LNCaP clone FGC (cell line): ENCODE measurements around the gene ACOT6.
A peak's percentile ranks its signal among the peaks of the same experiment; 100 is the strongest.
"Not testable (repeated sequence)": the region's sequence is repeated elsewhere in the genome, so short reads cannot be mapped to it uniquely, and the experiment has no call there.

ENCODE experiments used
- DNase-seq: peaks from one replicate; pipeline ENCODE4 v3.0.0-alpha.2; 2011; ENCODE audit warnings: low read depth
- H3K4me3 ChIP-seq: 2 replicates; pipeline ENCODE4 v1.5.1; 2011; ENCODE audit warnings: mild to moderate bottlenecking, low read depth, low read length, control low read depth
- TF ChIP-seq, protein P1 (sequence below): IDR thresholded peaks from 2 replicates; pipeline ENCODE4 v1.5.1; 2012; ENCODE audit warnings: mild to moderate bottlenecking; ENCODE audit not compliant: control insufficient read depth, insufficient read depth; ENCODE audit errors: extremely low read depth

Gene ACOT6

DNA sequence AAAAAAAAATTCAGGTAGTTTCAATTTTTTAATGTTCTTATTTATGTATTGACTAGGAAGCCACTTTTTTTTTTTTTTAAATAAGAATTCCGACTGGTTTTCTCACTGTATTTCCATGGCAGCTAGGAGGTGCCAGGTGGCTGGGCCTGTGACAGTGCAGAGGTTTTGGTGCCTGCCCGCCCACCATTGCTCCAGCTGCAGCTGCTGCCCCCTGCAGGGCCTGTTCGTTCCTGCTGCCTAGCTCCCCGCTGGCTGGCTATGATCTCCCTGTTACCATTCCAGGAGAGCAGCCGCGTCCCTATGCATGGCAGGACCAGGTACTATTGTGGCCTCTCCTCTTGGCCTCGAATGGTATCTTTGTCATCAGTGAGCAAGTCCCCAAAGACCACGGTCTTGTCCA lies 41.4 kb upstream of the ACOT6 start:
- TF ChIP-seq, protein P1, sequence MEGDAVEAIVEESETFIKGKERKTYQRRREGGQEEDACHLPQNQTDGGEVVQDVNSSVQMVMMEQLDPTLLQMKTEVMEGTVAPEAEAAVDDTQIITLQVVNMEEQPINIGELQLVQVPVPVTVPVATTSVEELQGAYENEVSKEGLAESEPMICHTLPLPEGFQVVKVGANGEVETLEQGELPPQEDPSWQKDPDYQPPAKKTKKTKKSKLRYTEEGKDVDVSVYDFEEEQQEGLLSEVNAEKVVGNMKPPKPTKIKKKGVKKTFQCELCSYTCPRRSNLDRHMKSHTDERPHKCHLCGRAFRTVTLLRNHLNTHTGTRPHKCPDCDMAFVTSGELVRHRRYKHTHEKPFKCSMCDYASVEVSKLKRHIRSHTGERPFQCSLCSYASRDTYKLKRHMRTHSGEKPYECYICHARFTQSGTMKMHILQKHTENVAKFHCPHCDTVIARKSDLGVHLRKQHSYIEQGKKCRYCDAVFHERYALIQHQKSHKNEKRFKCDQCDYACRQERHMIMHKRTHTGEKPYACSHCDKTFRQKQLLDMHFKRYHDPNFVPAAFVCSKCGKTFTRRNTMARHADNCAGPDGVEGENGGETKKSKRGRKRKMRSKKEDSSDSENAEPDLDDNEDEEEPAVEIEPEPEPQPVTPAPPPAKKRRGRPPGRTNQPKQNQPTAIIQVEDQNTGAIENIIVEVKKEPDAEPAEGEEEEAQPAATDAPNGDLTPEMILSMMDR: peak; percentile 13; the same call in 1 of the 2 replicates
- not testable (repeated sequence) for DNase-seq, H3K4me3 ChIP-seq

DNA sequence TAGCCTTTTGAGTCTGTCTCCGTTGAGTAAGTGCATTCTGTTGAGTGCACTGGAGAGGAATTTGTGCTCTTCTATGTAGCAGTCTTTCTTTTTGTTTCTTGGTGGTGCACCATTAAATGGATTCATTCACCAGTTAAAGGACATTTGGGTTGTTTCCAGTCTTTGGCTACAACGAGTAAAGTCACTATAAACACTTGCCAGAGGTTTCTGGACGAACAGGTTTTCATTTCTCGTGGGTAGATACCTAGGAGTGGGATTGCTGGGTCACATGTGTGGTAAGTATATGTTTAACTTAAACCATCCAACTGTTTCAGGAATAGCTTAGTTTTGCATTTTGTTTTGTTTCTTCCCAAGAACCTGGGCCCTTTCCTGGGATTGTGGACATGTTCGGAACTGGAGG lies 39.3 kb upstream of the ACOT6 start:
- DNase-seq: peak; percentile 67
- not testable (repeated sequence) for H3K4me3 ChIP-seq

DNA sequence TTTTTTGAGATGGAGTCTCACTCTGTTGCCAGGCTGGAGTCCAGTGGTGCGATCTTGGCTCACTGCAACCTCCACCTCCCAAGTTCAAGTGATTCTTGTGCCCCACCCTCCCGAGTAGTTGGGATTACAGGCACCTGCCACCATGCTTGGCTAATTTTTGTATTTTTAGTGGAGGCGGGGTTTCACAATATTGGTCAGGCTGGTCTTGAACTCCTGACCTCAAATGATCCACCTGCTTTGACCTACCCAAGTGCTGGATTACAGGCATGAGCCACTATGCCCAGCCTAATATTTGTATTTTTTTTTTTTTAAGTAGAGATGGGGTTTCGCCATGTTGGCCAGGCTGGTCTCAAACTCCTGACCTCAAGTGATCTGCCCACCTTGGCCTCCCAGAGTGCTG lies 38.6 kb upstream of the ACOT6 start:
- not testable (repeated sequence) for DNase-seq, H3K4me3 ChIP-seq

DNA sequence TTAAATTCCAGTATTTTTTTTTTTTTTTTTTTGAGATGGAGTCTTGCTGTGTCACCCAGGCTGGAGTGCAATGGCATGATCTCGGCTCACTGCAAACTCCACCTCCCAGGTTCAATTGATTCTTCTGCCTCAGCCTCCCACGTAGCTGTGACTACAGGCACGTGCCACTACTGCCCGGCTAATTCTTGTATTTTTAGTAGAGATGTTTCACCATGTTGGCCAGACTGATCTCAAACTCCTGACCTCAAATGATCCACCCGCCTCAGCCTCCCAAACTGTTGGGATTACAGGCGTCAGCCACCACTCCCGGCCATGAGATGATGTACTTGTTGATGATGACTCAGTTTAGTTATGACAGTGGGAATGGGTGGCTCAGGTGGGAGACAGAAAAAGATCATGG lies 38.1 kb upstream of the ACOT6 start:
- DNase-seq: not testable (repeated sequence)

DNA sequence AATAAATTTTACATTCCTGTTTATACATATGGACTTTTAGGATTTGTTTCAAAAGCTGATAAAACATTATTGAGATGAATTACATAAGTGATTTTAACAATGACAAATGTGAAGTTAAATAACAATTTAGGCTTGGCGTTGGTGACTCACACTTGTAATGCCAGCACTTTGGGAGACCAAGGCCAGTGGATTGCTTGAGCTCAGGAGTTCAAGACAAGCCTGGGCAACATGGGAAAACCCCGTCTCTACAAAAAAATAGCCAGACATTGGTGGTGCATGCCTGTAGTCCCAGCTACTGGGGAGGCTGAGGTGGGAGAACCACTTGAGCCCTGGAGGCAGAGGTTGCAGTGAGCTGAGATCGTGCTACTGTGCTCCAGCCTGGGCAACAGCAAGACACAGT lies 35.9 kb upstream of the ACOT6 start:
- no peak for DNase-seq
- H3K4me3 ChIP-seq: no peak overlapping the region
- TF ChIP-seq, protein P1: no peak

More for the DNA sequence above, 38.1 kb upstream of the ACOT6 start:
- not testable (repeated sequence) for H3K4me3 ChIP-seq

DNA sequence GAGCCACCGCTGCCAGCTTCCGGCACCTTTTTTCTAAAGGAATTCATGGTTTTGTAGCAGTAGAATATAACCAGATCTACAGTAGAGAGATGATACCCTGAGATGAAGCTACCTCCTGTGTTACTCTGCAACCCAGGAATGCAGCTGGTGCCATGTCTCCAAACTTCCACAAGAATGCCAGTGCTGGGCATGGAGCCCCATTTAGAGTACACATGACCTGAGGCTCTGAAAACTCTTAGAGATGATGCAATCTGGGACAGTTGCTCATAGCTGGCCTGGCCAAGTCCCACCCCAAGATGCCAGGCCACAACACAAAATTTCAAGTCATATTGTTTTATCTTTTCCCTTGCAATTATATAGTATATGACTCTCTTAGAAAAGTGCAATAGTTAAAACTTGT lies 35.1 kb upstream of the ACOT6 start:
- DNase-seq, H3K4me3 ChIP-seq: not testable (repeated sequence)

DNA sequence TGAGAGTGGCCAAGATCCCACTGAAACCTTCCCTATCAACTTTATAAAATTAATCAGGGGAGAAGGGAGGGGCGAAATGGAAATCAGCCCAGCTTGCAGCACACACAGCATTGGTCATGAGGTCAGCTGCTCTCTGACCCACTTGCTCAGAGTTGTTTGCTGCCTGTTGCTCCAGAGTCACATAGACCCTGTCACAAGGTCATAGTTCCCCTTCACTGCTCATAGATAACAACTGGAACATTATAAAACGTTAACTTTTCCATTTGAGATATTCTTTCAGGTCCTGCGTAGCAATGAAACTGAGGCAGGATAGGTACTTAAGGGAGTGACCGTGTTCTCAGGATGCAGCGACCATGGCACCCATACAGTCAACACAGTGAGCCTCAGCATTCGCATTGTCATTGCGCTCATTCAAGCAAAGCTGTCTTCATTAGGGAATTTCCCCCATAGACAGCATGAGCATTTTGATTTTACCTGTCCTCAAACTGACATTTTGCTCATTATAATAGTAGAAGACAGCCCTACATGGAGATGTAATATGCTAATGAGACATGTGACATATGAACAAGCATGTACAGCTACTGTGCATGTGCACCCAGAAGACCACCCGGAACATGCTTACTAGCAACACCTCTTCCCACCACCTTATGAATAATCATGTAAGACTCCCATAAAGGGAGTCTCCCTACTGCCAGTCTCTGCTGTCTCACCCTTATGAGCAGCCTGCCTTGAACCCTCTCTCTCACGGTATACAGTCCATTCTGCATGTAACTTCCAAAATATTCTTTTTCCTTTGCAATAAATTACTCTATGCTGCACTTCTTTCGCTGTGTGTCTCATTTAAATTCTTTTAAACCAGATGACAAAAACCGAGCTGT lies 30.0 kb upstream of the ACOT6 start:
- H3K4me3 ChIP-seq, DNase-seq: not testable (repeated sequence)

DNA sequence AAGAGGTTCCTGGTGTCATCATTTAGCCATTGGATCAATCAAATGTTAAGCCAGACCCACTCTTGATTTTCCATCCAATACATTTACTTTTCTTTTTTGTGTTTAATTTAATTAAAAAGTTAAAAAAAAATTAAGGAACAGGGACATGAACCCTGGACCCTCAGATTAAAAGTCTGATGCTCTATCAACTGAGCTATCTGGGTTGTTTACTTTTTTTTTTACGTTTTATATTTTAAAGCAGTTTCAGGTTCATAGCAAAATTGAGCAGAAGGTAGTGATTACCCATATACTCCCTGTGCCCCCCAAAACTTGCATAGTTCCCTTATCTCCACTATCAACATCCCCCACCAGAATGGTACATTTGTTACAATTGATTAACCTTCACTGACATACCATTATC lies 23.6 kb upstream of the ACOT6 start:
- no peak for DNase-seq
- TF ChIP-seq, protein P1: no peak

DNA sequence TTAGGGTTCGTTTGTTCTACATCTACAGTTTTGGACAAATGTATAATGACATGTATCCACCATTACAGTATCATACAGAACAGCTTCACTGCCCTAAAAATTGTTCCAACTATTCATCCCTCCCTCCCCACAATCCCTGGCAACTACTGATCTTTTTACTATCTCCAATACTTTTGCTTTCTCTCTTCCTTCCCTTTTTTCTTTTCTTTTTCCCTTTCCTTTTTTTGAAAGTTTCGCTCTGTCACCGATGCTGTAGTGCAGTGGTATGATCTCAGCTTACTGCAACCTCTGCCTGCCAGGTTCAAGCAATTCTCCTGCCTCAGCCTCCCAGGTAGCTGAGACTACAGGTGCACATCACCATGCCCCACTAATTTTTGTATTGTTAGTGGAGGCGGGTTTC lies 23.2 kb upstream of the ACOT6 start:
- H3K4me3 ChIP-seq: no peak overlapping the region
- TF ChIP-seq, protein P1: no peak
- DNase-seq: no peak

More for the DNA sequence above, 23.6 kb upstream of the ACOT6 start:
- H3K4me3 ChIP-seq: no peak overlapping the region

DNA sequence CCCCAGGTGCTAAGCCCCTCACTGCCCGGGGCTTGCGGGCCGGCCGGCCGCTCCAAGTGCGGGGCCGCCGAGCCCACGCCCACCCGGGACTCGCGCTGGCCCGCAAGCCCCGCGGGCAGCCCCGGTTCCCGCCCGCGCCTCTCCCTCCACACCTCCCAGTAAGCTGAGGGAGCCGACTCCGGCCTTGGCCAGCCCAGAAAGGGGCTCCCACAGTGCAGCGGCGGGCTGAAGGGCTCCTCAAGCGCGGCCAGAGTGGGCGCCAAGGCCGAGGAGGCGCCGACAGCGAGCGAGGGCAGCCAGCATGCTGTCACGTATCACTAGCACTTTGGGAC lies 21.7 kb upstream of the ACOT6 start:
- DNase-seq: not testable (repeated sequence)

More for the DNA sequence above, 21.7 kb upstream of the ACOT6 start:
- not testable (repeated sequence) for H3K4me3 ChIP-seq
